ENCODE data around the gene C1orf35.
"Not testable (repeated sequence)": the region's sequence is repeated elsewhere in the genome, so short reads cannot be mapped to it uniquely, and the experiment has no call there.

C1orf35 gene

DNA sequence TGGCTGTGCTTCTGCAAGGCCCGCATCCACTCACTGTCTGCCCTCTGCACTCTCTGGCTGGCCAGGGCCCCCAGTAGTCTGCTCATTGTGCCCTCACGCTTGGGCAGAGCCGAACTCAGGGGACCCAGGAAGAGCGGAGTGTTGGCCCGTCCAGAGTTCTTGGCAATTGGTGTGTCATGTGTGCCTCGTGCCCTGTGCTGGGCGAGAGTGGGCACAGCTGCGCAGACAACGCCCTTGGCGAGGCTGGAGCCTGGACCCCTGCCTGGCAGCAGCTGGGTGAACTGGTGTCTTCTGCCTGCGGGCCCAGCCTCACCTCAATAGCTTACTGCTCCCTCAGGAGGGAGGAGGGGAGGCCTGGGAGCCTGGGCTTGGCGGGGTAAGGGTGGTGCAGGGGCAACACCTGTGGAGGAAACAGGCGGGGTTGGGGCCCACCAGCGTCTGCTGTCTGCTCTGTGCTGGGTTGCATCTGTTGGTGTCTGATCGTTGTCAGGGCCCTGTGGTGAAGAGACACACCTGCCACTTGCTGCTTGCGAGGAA lies 39.1 kb upstream of the C1orf35 start:
- DNase-seq (ENCODE audit: low spot score): no peak

DNA sequence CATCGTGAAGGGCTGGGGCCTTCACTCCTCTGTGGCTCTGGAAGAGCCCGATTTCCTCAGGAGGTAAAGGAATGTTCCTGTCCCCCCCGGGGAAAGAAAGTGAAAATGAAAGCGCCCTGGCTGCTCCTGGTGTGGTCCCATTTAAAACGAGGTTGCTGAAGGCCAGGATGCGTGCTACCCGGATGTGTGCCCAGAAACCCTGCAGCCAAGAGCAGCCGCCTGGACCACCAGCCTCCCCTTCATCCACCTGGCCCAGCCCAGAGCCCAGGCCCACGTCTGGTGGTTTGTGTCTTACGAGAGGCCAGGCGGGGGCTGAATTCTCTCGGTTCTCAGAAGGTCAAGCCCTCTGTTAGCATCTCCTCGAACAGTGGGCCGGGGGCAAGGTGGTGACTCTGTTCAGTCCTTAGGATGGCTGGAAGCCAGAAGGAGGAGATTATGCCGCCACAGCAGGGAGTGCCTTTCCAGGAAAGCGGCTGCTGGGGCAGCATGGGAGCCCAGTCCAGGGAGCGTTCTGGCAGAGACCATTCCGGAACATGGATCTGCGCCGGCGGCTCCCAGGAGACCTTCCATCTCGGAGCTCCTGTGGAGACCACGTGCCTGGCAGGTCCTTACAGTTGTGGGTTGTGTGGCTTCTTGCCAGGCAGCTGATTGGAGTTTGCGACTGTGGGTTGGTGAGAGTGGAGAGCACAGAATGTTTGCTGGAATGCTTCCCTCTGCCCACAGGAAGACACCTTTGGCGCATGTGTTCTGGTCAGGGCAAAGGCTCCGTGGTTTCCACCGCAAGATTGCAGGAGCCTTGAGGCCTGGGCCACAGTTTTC lies 38.3 kb upstream of the C1orf35 start:
- DNase-seq (ENCODE audit: low spot score): peak; percentile 22

DNA sequence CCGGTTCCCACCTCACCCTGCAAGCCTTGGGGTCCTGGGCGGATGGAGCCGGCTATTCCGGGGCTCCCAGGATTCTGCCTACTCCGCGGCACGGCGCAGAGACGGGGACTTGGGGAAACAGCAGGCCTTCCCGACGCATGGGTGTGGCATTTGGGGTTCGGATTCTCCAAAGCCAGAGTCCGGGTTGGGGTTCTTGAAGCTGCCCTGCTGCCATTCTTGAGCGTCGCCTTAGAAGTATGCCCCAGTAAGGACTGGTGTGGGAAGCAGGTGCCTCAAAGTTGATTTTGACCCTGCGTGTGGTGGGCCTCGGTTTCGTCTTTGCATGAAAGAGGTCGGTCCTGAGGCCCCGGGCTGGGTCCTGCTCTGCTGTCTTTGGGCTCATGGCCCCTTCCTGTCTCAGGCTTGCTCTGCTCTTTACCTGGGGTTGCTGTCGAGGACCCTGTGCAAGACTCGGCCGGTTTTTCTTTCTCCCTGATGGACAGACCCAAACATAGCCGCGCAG lies 37.6 kb upstream of the C1orf35 start:
- no peak for DNase-seq (ENCODE audit: low spot score)

DNA sequence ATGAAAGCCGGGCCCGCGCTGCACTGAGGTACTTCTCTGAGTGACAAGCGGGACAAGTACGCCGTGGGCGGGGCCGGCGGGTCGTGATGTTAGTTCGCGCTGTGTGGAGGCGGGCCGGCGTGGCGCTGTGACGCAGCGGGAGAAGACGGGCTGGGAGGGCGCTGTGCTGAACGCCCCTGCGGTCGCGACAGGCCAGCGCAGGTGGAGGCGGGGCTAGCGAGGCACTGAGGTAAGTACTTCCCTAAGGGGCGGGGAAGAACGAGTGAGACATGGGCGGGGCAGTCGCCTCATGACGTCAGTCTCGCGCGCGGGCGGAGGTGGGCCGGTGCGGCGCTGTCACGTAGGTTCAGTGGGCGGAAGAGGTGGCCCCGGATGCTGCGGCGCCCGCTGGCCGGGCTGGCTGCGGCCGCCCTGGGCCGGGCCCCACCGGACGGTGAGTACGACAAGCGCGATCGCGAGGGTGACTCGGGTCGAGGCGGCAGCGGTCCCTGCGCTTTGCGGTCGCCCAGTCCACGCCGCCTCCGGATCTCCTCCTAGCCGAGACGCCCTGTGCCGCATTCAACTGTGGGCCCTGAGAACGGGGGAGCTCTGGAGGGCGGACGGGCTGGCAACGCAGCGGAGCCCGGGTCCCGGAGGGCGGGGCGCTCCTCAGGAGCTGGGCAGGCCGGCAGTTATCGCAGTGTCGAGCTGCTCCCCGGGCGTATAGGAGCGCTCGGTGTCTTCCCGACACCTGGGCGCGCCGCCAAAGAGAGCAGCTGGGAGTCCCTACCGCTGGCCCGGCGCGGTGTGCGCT lies 37.0 kb upstream of the C1orf35 start, which contains the start of gene GUK1:
Gene GUK1, plus strand, starts transcription at position 349 of the 793 bp plus-strand sequence. Its CDS starts 24 bp downstream, at position 373.
- peak; percentile 100 for DNase-seq (ENCODE audit: low spot score)

- no peak for DNase-seq (ENCODE audit: low spot score)
Observed at GRCh38 chr1:228139406-228139930, 36.3 kb upstream of the C1orf35 start.

GRCh38 chr1:228136901-228137300 lies 33.8 kb upstream of the C1orf35 start:
- peak; percentile 10 for DNase-seq (ENCODE audit: low spot score)

GRCh38 chr1:228134591-228134990 lies 31.5 kb upstream of the C1orf35 start:
- no peak for DNase-seq (ENCODE audit: low spot score)

DNA sequence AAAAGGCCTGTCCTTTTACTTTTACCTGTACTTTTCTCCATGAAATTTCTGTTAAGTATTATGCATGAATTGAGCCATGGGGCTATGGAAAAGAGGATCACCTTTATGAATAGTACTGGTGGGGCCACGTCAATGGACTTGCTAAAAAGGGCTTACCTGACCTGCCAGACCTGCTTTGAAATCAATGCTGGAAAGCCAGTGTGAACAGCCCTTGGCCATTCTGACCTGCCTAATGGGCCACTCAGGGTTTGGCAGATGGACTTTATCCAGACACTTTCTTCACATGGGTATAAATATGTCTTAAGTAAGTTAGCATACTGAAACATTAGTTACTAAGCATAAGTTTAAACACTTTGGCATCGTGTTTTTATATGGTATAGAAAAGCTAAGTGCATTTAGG lies 28.6 kb upstream of the C1orf35 start:
- DNase-seq (ENCODE audit: low spot score): no peak

DNA sequence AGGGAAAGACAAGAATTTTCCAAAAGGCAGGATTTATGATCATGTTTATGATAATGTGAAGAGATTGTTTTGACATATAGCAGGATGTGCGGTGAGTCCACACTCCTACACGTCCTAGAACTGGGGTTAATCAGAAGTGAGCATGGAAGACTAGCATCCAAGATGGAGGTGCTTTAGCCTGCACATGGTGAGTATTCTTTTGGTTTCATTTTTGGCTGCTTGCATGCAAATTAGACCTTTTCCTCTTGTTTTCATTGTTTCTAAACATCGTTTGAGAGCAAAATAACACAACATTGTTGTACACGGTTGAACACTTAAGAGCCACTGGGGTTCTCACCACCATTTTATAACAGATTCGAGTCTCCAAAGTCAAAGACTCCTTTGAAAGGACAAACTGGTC lies 22.1 kb upstream of the C1orf35 start:
- no peak for DNase-seq (ENCODE audit: low spot score)

GRCh38 chr1:228123505-228123904 lies 20.4 kb upstream of the C1orf35 start:
- no peak for DNase-seq (ENCODE audit: low spot score)

- DNase-seq (ENCODE audit: low spot score): no peak
Observed at GRCh38 chr1:228122921-228123441, 19.9 kb upstream of the C1orf35 start.

- no peak for DNase-seq (ENCODE audit: low spot score)
Observed at GRCh38 chr1:228120857-228121489, 17.8 kb upstream of the C1orf35 start.

GRCh38 chr1:228120351-228120750 lies 17.2 kb upstream of the C1orf35 start:
- DNase-seq (ENCODE audit: low spot score): no peak

DNA sequence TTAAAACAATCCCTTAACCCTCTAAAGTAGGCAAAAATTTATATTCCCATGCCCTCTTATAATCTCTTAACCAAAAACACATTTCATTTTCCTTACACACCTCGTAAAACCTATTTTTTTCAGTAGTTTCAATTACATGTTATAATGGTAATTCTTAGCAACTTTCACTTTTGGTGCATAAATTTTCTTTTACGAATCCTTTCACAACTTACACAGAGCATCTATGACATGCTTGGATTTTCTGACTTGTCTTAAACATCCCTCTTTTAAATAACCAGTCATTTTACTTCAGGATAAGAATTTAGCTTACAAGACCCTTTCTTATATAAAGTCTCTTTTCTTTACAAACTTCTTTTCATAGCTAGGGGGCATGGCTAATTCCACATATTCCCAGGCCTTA lies 14.9 kb upstream of the C1orf35 start:
- no peak for DNase-seq (ENCODE audit: low spot score)

DNA sequence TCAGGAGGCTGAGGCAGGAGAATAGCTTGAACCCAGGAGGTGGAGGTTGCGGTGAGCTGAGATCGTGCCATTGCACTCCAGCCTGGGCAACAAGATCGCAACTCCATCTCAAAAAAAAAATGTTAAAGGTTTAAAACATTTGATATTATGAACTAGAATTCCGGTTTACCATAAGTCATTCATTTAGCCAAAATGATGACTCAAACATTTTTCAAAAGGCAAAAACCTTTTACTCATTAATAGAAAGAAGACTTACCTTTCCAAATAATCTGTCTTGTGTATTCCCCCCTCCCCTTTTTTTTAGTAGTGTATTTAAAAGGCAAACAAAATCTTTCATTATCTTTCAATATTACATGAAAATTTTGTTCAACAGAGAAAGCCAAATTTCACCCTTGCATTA lies 14.2 kb upstream of the C1orf35 start:
- DNase-seq (ENCODE audit: low spot score): no peak

DNA sequence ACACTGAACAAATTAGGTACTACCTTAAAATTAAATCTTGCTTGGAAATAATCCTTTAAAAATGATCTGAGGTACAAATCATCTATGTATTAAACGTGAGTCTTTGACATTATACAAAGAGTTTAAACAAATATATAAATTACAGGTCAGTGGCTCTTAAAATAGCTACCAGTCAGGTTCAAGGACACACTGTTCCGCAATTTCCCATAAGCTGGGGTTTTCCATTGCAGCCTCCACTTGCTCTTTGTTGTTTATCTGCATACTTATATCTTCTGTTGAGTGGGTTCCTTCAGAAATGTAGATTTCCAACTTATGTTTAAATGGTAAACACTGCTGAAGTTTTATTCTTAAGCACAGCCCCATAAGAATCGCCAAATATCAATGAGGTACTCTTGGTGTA lies 11.7 kb upstream of the C1orf35 start:
- DNase-seq (ENCODE audit: low spot score): no peak

GRCh38 chr1:228112617-228113016 lies 9.5 kb upstream of the C1orf35 start:
- no peak for DNase-seq (ENCODE audit: low spot score)

DNA sequence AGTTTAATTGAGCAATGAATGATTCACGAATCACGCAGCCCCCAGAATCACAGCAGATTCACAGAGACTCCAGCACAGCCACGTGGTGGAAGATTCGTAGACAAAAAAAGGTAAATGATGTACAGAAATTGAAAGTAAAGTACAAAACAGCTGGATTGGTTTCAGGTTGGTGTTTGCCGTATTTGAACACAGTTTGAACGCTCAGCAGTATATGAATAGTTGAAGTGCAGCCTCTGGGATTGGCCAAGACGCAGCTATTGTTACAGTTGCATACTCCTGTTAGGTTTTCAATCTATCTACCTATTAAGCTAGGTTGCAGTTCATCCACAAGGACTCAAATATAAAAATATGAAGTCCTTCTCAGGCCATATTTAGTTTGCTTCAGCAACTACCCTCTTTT lies 9.0 kb upstream of the C1orf35 start:
- DNase-seq (ENCODE audit: low spot score): no peak

- not testable (repeated sequence) for DNase-seq (ENCODE audit: low spot score)
Observed at GRCh38 chr1:228111315-228111714, 8.2 kb upstream of the C1orf35 start.

- DNase-seq (ENCODE audit: low spot score): no peak
Observed at GRCh38 chr1:228110556-228110955, 7.4 kb upstream of the C1orf35 start.

DNA sequence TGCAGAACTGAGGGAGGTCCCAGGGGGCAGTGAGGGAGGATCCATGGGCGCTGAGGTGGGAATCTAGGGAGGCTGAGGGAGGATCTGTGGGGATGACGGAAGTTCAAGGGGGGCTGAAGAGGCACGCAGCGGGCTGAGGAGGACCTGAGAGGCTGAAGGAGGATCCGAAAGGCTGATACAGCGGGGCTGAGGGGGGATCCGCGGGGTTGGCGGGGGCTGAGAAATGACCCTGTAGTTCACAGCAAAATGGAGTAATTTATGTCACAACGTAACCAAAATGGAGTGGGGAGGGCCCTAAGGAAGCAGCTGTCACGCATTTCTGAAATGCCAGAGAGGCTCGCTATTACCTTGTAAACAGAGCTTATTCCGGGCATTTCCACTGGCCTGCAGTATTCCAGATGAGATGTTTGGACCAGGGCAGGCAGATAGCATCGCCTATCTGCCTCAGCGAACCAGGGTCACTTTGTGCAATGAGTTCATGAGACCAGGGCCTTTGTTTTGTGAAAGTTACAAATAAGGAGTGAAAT lies 6.9 kb upstream of the C1orf35 start:
- no peak for DNase-seq (ENCODE audit: low spot score)

All from CD4-positive, alpha-beta T cell treated with Interleukin-2 at 100 ng/mL for 4 hours (primary cell).